GM23338 (cell line): ENCODE measurements around the gene SND1. TPM values are rescaled to one million over a fixed set of nuclear protein-coding genes. Genes with fewer than 3 reads are reported as not detected.

Experiments used
- ATAC-seq: fragments of 200-7000 bp; cut with Tn5 transposase; 3 replicates; pipeline ENCODE4 v1.9.1; 2020
- DNase-seq: peaks from one replicate; pipeline ENCODE4 v3.0.0-alpha.2; 2015; ENCODE audit warnings: low spot score
- H2AFZ ChIP-seq: fragments of 200-600 bp; sonication (generic); 2 replicates; pipeline ENCODE4 v1.8.0; 2016; ENCODE audit warnings: antibody characterized with exemption, mild to moderate bottlenecking, moderate library complexity
- H3F3A ChIP-seq: fragments of 200-600 bp; sonication (generic); replicated peaks from 2 replicates; pipeline ENCODE4 v1.8.0; 2017; ENCODE audit warnings: antibody characterized with exemption, mixed run types, low read depth
- H3K27ac ChIP-seq: fragments of 200-600 bp; sonication (generic); 2 replicates; pipeline ENCODE4 v1.6.1; 2016; ENCODE audit warnings: low read depth
- H3K27me3 ChIP-seq: fragments of 200-600 bp; sonication (generic); 2 replicates; pipeline ENCODE4 v1.8.0; 2016; ENCODE audit warnings: mild to moderate bottlenecking, mixed run types, moderate library complexity; ENCODE audit not compliant: insufficient read depth
- H3K36me3 ChIP-seq: fragments of 200-600 bp; sonication (generic); 2 replicates; pipeline ENCODE4 v1.8.0; 2016; ENCODE audit warnings: mild to moderate bottlenecking; ENCODE audit not compliant: insufficient read depth
- H3K4me1 ChIP-seq: fragments of 200-600 bp; sonication (generic); 2 replicates; pipeline ENCODE4 v1.8.0; 2016; ENCODE audit warnings: mild to moderate bottlenecking, moderate library complexity; ENCODE audit not compliant: insufficient read depth
- H3K4me2 ChIP-seq: fragments of 200-600 bp; sonication (generic); 2 replicates; pipeline ENCODE4 v1.7.1; 2017; ENCODE audit warnings: mixed run types
- H3K4me3 ChIP-seq: fragments of 200-600 bp; sonication (generic); 2 replicates; pipeline ENCODE4 v1.6.1; 2016; ENCODE audit warnings: mixed run types
- H3K79me2 ChIP-seq: fragments of 200-600 bp; sonication (generic); replicated peaks from 2 replicates; pipeline ENCODE4 v1.8.0; 2017; ENCODE audit warnings: mild to moderate bottlenecking; ENCODE audit not compliant: insufficient read depth
- H3K9me2 ChIP-seq: fragments of 200-600 bp; sonication (generic); 2 replicates; pipeline ENCODE4 v1.8.0; 2017; ENCODE audit not compliant: insufficient read depth
- H4K20me1 ChIP-seq: fragments of 200-600 bp; sonication (generic); replicated peaks from 2 replicates; pipeline ENCODE4 v1.8.0; 2017; ENCODE audit warnings: mild to moderate bottlenecking; ENCODE audit not compliant: insufficient read depth
- H3K27ac Mint-ChIP-seq: 2 replicates; pipeline ENCODE4 v1.8.0; 2020; ENCODE audit warnings: inconsistent platforms, mild to moderate bottlenecking, moderate library complexity, mixed read lengths
- H3K27me3 Mint-ChIP-seq: 3 replicates; pipeline ENCODE4 v1.8.0; 2022; ENCODE audit warnings: low read depth, mild to moderate bottlenecking, moderate library complexity, mixed read lengths, inconsistent platforms; ENCODE audit not compliant: insufficient read depth, poor library complexity
- H3K36me3 Mint-ChIP-seq: 3 replicates; pipeline ENCODE4 v1.8.0; 2021; ENCODE audit warnings: low read depth, mild to moderate bottlenecking, inconsistent platforms, moderate library complexity, mixed read lengths
- H3K4me1 Mint-ChIP-seq: 3 replicates; pipeline ENCODE4 v1.8.0; 2020; ENCODE audit warnings: mild to moderate bottlenecking, inconsistent platforms, mixed read lengths
- H3K4me3 Mint-ChIP-seq: 3 replicates; pipeline ENCODE4 v1.8.0; 2021; ENCODE audit warnings: moderate library complexity, mild to moderate bottlenecking, inconsistent platforms, mixed read lengths
- H3K9me3 Mint-ChIP-seq: 3 replicates; pipeline ENCODE4 v1.8.0; 2020; ENCODE audit warnings: moderate library complexity, mild to moderate bottlenecking, inconsistent platforms, mixed read lengths
- CREB1 ChIP-seq: fragments of 250-450 bp; sonication (Bioruptor Pico); IDR thresholded peaks from 2 replicates; pipeline ENCODE4 v1.5.0; 2020; ENCODE audit warnings: low read depth, mild to moderate bottlenecking, moderate library complexity
- EZH2 ChIP-seq: fragments of 200-600 bp; sonication (generic); IDR thresholded peaks from one replicate; pipeline ENCODE4 v1.8.0; 2017; ENCODE audit warnings: antibody characterized with exemption, mild to moderate bottlenecking, low read depth; ENCODE audit not compliant: unreplicated experiment
- EZH2phosphoT487 ChIP-seq: fragments of 200-600 bp; sonication (generic); IDR thresholded peaks from one replicate; pipeline ENCODE4 v1.8.1; 2018; ENCODE audit warnings: antibody characterized with exemption; ENCODE audit not compliant: unreplicated experiment
- JUNB ChIP-seq: IDR thresholded peaks from one replicate; pipeline ENCODE4 v1.6.1; 2016; ENCODE audit warnings: antibody characterized with exemption; ENCODE audit not compliant: unreplicated experiment
- POLR2AphosphoS5 ChIP-seq: IDR thresholded peaks from 2 replicates; pipeline ENCODE4 v1.6.1; 2016; ENCODE audit warnings: antibody characterized with exemption, low read depth
- REST ChIP-seq: IDR thresholded peaks from one replicate; pipeline ENCODE4 v1.6.1; 2018; ENCODE audit warnings: antibody characterized with exemption; ENCODE audit not compliant: unreplicated experiment
- STAT1 ChIP-seq: IDR thresholded peaks from one replicate; pipeline ENCODE4 v1.6.1; 2016; ENCODE audit warnings: antibody characterized with exemption; ENCODE audit not compliant: unreplicated experiment
- ZNF114 ChIP-seq: fragments of 250-450 bp; sonication (Bioruptor Pico); IDR thresholded peaks from 2 replicates; pipeline ENCODE4 v1.5.0; 2020; ENCODE audit warnings: mild to moderate bottlenecking, moderate library complexity
- ZNF331 ChIP-seq: fragments of 250-450 bp; sonication (Bioruptor Pico); IDR thresholded peaks from 2 replicates; pipeline ENCODE4 v1.5.0; 2020; ENCODE audit warnings: low read depth, mild to moderate bottlenecking, moderate library complexity
- polyA plus RNA-seq: library from polyadenylated mRNA; unstranded; fragments of >200 nt; fragmentation: Nextera tagmentation; extraction: Ambion mirVana; gene quantifications from 2 replicates; pipeline ENCODE4 v1.2.1, GENCODE V29; 2016
- total RNA-seq: library from RNA; depleted of rRNA; stranded (reverse); fragments of >200 nt; shearing (Covaris generic); gene quantifications from 2 replicates; pipeline ENCODE4 v1.2.3, GENCODE V29; 2014
- TF ChIP-seq, protein P1 (sequence below): fragments of 250-450 bp; sonication (Bioruptor Pico); IDR thresholded peaks from 2 replicates; pipeline ENCODE4 v1.5.0; 2020; ENCODE audit warnings: mild to moderate bottlenecking, moderate library complexity
- TF ChIP-seq, protein P2 (sequence below): IDR thresholded peaks from 2 replicates; pipeline ENCODE4 v1.6.1; 2016; ENCODE audit warnings: antibody characterized with exemption

Gene SND1
- total and polyA plus RNA-seq, 2 experiments from 2014 or later, result 107 to 254 TPM

- Histone ChIP-seq H4K20me1 (peaks cover 29% of the 10 kb centered on the region), H3K27me3 (no peaks in the 10 kb centered on the region), H3K79me2 (peaks cover 90% of the 10 kb centered on the region), H2AFZ (no peak overlapping the region), H3K4me3 (no peak overlapping the region), H3K27ac (no peak overlapping the region; the same call in 1 of the 2 replicates), H3K4me2 (no peak overlapping the region), H3K36me3 (peaks cover 12% of the 10 kb centered on the region), H3F3A (no peaks in the 10 kb centered on the region), H3K4me1 (no peaks in the 10 kb centered on the region), H3K9me2 (no peaks in the 10 kb centered on the region)
- 0 out of 3 replicates have a peak, but pooled peaks cover 4% of the 10 kb centered on the region for H3K4me1 Mint-ChIP-seq
- no peak overlapping the region for H3K4me3 Mint-ChIP-seq
- DNase-seq (no peak), ATAC-seq (no peak)
- no peaks in the 10 kb centered on the region; the same call in 2 of the 3 replicates for H3K9me3 Mint-ChIP-seq
- TF ChIP-seq, protein P1, sequence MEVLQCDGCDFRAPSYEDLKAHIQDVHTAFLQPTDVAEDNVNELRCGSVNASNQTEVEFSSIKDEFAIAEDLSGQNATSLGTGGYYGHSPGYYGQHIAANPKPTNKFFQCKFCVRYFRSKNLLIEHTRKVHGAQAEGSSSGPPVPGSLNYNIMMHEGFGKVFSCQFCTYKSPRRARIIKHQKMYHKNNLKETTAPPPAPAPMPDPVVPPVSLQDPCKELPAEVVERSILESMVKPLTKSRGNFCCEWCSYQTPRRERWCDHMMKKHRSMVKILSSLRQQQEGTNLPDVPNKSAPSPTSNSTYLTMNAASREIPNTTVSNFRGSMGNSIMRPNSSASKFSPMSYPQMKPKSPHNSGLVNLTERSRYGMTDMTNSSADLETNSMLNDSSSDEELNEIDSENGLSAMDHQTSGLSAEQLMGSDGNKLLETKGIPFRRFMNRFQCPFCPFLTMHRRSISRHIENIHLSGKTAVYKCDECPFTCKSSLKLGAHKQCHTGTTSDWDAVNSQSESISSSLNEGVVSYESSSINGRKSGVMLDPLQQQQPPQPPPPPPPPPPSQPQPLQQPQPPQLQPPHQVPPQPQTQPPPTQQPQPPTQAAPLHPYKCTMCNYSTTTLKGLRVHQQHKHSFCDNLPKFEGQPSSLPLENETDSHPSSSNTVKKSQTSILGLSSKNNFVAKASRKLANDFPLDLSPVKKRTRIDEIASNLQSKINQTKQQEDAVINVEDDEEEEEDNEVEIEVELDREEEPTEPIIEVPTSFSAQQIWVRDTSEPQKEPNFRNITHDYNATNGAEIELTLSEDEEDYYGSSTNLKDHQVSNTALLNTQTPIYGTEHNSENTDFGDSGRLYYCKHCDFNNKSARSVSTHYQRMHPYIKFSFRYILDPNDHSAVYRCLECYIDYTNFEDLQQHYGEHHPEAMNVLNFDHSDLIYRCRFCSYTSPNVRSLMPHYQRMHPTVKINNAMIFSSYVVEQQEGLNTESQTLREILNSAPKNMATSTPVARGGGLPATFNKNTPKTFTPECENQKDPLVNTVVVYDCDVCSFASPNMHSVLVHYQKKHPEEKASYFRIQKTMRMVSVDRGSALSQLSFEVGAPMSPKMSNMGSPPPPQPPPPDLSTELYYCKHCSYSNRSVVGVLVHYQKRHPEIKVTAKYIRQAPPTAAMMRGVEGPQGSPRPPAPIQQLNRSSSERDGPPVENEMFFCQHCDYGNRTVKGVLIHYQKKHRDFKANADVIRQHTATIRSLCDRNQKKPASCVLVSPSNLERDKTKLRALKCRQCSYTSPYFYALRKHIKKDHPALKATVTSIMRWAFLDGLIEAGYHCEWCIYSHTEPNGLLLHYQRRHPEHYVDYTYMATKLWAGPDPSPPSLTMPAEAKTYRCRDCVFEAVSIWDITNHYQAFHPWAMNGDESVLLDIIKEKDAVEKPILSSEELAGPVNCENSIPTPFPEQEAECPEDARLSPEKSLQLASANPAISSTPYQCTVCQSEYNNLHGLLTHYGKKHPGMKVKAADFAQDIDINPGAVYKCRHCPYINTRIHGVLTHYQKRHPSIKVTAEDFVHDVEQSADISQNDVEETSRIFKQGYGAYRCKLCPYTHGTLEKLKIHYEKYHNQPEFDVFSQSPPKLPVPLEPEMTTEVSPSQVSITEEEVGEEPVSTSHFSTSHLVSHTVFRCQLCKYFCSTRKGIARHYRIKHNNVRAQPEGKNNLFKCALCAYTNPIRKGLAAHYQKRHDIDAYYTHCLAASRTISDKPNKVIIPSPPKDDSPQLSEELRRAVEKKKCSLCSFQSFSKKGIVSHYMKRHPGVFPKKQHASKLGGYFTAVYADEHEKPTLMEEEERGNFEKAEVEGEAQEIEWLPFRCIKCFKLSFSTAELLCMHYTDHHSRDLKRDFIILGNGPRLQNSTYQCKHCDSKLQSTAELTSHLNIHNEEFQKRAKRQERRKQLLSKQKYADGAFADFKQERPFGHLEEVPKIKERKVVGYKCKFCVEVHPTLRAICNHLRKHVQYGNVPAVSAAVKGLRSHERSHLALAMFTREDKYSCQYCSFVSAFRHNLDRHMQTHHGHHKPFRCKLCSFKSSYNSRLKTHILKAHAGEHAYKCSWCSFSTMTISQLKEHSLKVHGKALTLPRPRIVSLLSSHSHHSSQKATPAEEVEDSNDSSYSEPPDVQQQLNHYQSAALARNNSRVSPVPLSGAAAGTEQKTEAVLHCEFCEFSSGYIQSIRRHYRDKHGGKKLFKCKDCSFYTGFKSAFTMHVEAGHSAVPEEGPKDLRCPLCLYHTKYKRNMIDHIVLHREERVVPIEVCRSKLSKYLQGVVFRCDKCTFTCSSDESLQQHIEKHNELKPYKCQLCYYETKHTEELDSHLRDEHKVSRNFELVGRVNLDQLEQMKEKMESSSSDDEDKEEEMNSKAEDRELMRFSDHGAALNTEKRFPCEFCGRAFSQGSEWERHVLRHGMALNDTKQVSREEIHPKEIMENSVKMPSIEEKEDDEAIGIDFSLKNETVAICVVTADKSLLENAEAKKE (CRISPR knock-in tag), result no peak
- TF ChIP-seq STAT1, result no peak
- no peak for TF ChIP-seq REST
- TF ChIP-seq POLR2AphosphoS5, result no peak
- TF ChIP-seq CREB1, result no peak
- TF ChIP-seq, protein P2, sequence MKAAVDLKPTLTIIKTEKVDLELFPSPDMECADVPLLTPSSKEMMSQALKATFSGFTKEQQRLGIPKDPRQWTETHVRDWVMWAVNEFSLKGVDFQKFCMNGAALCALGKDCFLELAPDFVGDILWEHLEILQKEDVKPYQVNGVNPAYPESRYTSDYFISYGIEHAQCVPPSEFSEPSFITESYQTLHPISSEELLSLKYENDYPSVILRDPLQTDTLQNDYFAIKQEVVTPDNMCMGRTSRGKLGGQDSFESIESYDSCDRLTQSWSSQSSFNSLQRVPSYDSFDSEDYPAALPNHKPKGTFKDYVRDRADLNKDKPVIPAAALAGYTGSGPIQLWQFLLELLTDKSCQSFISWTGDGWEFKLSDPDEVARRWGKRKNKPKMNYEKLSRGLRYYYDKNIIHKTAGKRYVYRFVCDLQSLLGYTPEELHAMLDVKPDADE, result no peak
- no peak for TF ChIP-seq JUNB
- no peak for TF ChIP-seq ZNF331 (CRISPR knock-in tag)
- no peak for TF ChIP-seq EZH2phosphoT487
- TF ChIP-seq ZNF114 (CRISPR knock-in tag), result no peak
- TF ChIP-seq EZH2, result no peak
- no peak overlapping the region for H3K27ac Mint-ChIP-seq
- peaks cover 56% of the 10 kb centered on the region for H3K36me3 Mint-ChIP-seq
- H3K27me3 Mint-ChIP-seq, result no peaks in the 10 kb centered on the region
These were observed 61.0 kb downstream of the SND1 start for GRCh38 chr7:127713006-127713405.
